ENCODE data around the gene TMEM212.

DNA sequence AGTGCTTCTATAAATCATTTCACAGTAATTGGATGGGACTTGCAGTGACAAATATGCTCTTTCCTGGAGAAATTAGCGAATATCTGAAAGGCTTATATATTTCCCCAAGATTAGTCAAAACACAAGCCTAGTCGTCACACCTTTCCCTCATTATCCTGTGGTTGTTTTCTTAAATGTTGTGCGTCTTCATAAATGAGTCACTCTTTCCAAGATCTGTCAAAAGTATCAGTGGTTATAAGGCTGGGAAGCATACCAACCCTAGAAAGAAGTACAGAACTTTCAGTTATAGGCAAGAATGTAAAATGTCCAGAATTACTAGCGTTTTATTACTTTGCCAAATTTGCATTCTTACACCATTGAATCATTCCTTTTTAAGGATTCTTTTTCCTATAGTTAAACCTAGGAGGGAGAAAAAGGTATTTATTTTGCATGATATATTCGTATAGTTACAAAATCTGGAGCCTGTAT lies 33.6 kb downstream of the TMEM212 start:
- no peak for TF ChIP-seq CTCF (IDR thresholded peaks at IDR 0.05; ENCODE audit: insufficient read depth, low read length)
- TF ChIP-seq POLR2AphosphoS5 (IDR thresholded peaks at IDR 0.05; ENCODE audit: low read depth), result no peak
- no peak for TF ChIP-seq GABPA (IDR thresholded peaks at IDR 0.05; ENCODE audit: low read depth)
- TF ChIP-seq, protein P1, sequence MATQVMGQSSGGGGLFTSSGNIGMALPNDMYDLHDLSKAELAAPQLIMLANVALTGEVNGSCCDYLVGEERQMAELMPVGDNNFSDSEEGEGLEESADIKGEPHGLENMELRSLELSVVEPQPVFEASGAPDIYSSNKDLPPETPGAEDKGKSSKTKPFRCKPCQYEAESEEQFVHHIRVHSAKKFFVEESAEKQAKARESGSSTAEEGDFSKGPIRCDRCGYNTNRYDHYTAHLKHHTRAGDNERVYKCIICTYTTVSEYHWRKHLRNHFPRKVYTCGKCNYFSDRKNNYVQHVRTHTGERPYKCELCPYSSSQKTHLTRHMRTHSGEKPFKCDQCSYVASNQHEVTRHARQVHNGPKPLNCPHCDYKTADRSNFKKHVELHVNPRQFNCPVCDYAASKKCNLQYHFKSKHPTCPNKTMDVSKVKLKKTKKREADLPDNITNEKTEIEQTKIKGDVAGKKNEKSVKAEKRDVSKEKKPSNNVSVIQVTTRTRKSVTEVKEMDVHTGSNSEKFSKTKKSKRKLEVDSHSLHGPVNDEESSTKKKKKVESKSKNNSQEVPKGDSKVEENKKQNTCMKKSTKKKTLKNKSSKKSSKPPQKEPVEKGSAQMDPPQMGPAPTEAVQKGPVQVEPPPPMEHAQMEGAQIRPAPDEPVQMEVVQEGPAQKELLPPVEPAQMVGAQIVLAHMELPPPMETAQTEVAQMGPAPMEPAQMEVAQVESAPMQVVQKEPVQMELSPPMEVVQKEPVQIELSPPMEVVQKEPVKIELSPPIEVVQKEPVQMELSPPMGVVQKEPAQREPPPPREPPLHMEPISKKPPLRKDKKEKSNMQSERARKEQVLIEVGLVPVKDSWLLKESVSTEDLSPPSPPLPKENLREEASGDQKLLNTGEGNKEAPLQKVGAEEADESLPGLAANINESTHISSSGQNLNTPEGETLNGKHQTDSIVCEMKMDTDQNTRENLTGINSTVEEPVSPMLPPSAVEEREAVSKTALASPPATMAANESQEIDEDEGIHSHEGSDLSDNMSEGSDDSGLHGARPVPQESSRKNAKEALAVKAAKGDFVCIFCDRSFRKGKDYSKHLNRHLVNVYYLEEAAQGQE (IDR thresholded peaks at IDR 0.05; ENCODE audit: insufficient replicate concordance, low read depth), result no peak
